Measurements from ENCODE around the gene DCDC2.

DNA sequence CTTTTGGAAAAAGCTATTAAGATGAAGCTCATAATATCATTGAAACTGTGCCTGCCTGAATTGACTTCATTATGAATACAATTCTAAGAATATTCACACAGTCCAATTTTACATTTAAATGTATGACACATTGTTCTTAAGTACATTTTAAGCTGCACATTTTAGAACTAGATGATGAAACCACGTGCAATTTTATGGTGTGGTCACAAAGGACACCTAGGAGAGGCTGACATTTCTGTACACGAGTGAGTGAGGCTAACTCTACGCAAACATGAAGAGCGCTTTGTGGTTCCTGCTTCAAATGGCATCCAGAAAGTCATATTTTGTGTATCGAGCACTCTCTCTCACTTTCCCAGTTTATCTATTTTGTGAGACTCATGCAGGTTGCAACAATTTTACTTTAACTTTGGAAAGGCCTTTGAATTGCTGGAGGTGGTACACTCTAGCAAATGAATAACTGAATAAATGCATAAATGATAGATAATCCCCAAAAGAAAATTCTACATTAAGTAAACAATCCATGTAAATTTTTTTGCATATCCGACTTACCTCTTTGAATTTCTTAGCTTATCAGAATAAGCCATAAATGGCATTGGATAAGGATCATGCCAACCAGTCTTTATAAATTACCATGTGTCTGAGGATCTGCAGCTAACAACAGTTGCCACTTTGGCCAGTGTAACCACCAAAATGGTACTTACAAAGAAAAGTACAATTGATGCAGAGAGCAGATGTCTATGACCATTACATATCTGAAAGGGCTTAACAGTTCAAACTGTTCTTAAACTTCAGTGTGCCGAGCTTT, 134.5 kb downstream of the DCDC2 start:
- TF ChIP-seq, protein P1, sequence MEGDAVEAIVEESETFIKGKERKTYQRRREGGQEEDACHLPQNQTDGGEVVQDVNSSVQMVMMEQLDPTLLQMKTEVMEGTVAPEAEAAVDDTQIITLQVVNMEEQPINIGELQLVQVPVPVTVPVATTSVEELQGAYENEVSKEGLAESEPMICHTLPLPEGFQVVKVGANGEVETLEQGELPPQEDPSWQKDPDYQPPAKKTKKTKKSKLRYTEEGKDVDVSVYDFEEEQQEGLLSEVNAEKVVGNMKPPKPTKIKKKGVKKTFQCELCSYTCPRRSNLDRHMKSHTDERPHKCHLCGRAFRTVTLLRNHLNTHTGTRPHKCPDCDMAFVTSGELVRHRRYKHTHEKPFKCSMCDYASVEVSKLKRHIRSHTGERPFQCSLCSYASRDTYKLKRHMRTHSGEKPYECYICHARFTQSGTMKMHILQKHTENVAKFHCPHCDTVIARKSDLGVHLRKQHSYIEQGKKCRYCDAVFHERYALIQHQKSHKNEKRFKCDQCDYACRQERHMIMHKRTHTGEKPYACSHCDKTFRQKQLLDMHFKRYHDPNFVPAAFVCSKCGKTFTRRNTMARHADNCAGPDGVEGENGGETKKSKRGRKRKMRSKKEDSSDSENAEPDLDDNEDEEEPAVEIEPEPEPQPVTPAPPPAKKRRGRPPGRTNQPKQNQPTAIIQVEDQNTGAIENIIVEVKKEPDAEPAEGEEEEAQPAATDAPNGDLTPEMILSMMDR (IDR thresholded peaks at IDR 0.05): no peak
- no peak for TF ChIP-seq EP300 (IDR thresholded peaks at IDR 0.05)
- TF ChIP-seq POLR2A (IDR thresholded peaks at IDR 0.05): no peak
- no peak for TF ChIP-seq POLR2AphosphoS5 (IDR thresholded peaks at IDR 0.05)

All from sigmoid colon (tissue), 4 donors.